Measurements from ENCODE around the gene C19orf81. TPM values are rescaled to one million over a fixed set of nuclear protein-coding genes. Genes with fewer than 3 reads are reported as not detected.

Gene C19orf81
- total RNA-seq, 4 donors from 2014 or later = not detected

GRCh38 chr19:50633973-50634372 lies 15.3 kb upstream of the C19orf81 start:
- TF ChIP-seq POLR2A (IDR thresholded peaks at IDR 0.05) = no peak
- TF ChIP-seq, protein P1, sequence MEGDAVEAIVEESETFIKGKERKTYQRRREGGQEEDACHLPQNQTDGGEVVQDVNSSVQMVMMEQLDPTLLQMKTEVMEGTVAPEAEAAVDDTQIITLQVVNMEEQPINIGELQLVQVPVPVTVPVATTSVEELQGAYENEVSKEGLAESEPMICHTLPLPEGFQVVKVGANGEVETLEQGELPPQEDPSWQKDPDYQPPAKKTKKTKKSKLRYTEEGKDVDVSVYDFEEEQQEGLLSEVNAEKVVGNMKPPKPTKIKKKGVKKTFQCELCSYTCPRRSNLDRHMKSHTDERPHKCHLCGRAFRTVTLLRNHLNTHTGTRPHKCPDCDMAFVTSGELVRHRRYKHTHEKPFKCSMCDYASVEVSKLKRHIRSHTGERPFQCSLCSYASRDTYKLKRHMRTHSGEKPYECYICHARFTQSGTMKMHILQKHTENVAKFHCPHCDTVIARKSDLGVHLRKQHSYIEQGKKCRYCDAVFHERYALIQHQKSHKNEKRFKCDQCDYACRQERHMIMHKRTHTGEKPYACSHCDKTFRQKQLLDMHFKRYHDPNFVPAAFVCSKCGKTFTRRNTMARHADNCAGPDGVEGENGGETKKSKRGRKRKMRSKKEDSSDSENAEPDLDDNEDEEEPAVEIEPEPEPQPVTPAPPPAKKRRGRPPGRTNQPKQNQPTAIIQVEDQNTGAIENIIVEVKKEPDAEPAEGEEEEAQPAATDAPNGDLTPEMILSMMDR (IDR thresholded peaks at IDR 0.05) = no peak
- TF ChIP-seq POLR2AphosphoS5 (IDR thresholded peaks at IDR 0.05) = no peak
- TF ChIP-seq EP300 (IDR thresholded peaks at IDR 0.05) = no peak
- Histone ChIP-seq H3K4me1 (peaks cover 0 to 3% (median 0%) of the 10 kb centered on the region in 3 donors), H3K27me3 (peaks cover 76% of the 10 kb centered on the region), H3K4me3 (no peak overlapping the region), H3K27ac (no peak overlapping the region), H3K9me3 (peaks cover 0 to 36% (median 0%) of the 10 kb centered on the region in 3 donors), H3K36me3 (no peaks in the 10 kb centered on the region)
- no peak for ATAC-seq
- 96 to 100% methylated on average over 2 of the region's 2 CpGs for WGBS, 2 donors (ENCODE audit: low coverage in 1 of 2)

DNA sequence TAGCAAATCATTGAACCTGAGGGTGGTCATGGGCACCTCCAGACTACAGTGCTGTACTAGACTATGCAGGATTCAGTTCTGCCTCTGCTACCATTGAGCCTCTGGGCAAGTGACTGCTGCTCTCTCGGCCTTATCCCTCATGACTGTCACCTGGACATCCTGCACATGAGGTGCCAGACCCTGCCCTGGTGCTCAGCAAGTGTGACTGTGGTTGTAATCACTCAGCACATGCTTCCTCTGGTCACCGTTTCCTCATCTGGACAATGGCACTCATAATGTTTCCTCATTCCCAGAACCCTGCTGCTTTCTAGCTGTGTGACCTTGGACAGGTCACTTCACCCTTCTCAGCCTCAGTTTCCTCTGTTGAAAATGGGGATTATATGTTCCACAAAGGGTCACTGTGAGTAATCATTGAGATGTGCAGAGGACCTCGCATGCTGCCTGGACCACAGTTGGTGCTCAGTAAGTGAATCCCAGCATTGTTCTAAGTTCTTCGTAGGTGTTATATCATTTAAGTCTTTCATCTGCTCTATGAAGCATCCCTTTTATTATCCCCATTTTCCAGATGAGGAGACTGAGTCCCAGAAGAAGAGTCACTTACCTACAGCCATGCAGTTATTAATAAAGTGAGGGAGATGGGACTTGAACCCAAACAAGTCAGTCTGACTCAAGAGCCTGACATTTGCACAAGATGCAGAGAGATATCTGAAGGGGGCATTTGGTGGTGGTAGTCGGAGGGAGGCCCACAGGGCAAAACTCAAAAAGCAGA lies 12.7 kb upstream of the C19orf81 start:
- Histone ChIP-seq H3K4me1 (peaks cover 0 to 14% (median 0%) of the 10 kb centered on the region in 3 donors), H3K27ac (no peak overlapping the region), H3K36me3 (no peaks in the 10 kb centered on the region), H3K27me3 (peaks cover 85% of the 10 kb centered on the region), H3K9me3 (peaks cover 0 to 36% (median 0%) of the 10 kb centered on the region in 3 donors), H3K4me3 (no peak overlapping the region)
- TF ChIP-seq POLR2A (IDR thresholded peaks at IDR 0.05) = no peak
- 80 to 91% methylated on average over 3 to 4 of the region's 5 CpGs for WGBS, 2 donors (ENCODE audit: low coverage in 1 of 2)
- ATAC-seq = no peak

DNA sequence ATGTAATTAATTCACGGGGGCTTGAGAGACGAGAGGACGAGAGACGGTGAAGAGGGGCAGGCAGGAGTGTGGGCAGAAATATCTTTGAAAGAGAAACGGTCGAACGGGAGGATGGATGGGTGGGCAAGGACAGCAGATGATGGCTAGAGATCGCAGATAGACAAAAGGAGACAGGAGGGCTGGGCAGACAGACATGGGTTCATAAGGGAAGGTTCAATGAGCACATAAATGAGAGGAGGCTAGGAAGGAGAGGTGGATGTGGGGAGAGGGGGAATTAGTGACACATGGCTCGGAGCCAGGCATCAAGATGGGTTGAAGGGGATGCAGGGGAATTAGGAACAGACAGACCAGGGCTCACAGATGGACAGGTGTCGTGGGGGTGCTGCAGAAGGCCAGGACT lies 10.6 kb upstream of the C19orf81 start:
- H3K36me3 ChIP-seq = no peaks in the 10 kb centered on the region
- H3K27ac ChIP-seq = no peak overlapping the region
- 35 to 45% methylated on average over 10 of the region's 10 CpGs for WGBS, 2 donors (ENCODE audit: low coverage in 1 of 2)
- peaks cover 0 to 22% (median 0%) of the 10 kb centered on the region in 3 donors for H3K9me3 ChIP-seq
- peaks cover 87% of the 10 kb centered on the region for H3K27me3 ChIP-seq
- no peak for ATAC-seq
- no peak overlapping the region for H3K4me3 ChIP-seq
- TF ChIP-seq POLR2A (IDR thresholded peaks at IDR 0.05) (no peak), POLR2AphosphoS5 (IDR thresholded peaks at IDR 0.05) (no peak), EP300 (IDR thresholded peaks at IDR 0.05) (no peak)
- TF ChIP-seq, protein P1 (IDR thresholded peaks at IDR 0.05) = no peak
- peaks cover 0 to 14% (median 0%) of the 10 kb centered on the region in 3 donors for H3K4me1 ChIP-seq

DNA sequence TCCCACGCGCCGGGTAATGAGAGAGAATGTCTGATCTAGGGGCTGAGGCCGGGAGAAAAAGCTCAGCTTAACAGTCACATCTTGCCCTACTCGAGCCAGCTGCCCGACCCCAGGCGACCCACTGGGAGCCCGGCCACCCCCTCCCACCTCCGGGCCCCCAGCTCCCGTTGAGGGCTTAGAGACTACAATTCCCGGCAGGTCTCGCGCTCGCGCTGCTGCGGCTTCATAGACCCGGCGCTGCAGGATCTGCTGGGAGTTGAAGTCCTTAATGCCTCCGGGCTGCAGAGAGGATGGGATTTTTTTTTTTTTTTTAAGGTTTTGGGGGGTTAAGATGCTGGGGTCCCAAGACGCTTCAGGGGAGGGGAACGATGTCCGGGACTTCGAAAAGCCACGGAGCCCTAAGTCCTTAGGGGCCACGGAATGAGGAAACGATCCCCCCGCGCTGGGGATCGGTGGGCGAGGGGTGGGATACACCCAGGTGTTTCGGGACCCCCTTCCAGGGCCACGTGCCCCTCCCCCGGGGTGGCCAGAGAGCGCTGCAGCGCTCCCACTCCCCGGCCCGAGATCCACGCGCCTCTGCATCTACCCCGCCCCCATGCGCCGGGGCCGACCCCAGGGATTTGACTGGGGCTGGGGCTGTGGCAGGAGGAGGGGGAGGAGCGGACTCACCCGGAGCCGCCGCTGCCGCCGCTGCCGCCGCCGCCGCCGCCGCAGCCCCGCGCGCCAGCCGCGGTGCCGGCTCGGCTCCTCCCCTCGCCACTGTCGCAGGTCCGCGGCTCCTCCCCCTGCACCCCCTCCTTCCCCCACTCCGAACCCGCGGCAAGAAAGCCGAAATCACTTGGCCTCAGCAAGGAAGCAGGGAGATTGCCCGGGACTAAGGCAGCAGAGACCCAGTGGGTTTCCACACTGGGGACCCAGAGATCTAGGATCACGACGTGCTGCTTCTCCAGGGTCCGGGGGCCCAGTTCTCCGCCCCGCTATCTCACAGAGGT lies 9.8 kb upstream of the C19orf81 start, which contains the start of gene SYT3:
Gene SYT3 (minus strand): TSS at position 761 of the 992 bp plus-strand sequence. CDS start 2,470 bp downstream, outside the sequence.
- Histone ChIP-seq H3K4me3 (peak within 1 kb of the TSS in 1 of 2 donors; percentile 60), H3K4me1 (peaks cover 0 to 14% (median 0%) of the 10 kb centered on the region in 3 donors), H3K9me3 (peaks cover 0 to 14% (median 0%) of the 10 kb centered on the region in 3 donors), H3K36me3 (no peaks in the 10 kb centered on the region), H3K27me3 (peaks cover 87% of the 10 kb centered on the region), H3K27ac (no peak within 1 kb of the TSS)
- no peak for TF ChIP-seq EP300 (IDR thresholded peaks at IDR 0.05)
- TF ChIP-seq POLR2AphosphoS5 (IDR thresholded peaks at IDR 0.05) = no peak
- TF ChIP-seq, protein P1 (IDR thresholded peaks at IDR 0.05) = no peak
- no peak for TF ChIP-seq POLR2A (IDR thresholded peaks at IDR 0.05)
- ATAC-seq = peak; percentile 67
- WGBS, 2 donors (ENCODE audit: low coverage in 1 of 2) = 0 to 10% methylated on average over 2 to 20 of the region's 76 CpGs

DNA sequence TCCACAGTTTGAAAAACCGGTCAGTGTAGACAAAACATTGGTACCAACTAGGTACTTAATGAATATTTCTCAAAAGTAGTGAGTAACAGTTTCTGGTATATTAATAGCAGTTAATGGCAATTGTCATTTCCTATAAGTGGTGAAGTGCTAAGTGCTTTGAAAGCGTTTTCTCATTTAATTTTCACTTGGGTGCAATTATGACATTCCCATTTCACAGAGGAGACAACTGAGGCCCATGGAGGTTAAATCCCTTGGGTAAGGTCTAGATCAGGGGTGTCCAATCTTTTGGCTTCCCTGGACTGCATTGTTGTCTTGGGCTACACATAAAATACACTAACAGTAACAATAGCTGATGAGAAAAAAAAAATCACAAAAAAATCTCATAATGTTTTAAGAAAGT lies 8.9 kb upstream of the C19orf81 start:
- Histone ChIP-seq H3K27me3 (peaks cover 96% of the 10 kb centered on the region), H3K4me1 (peaks cover 0 to 14% (median 0%) of the 10 kb centered on the region in 3 donors), H3K9me3 (peaks cover 0 to 5% (median 0%) of the 10 kb centered on the region in 3 donors), H3K4me3 (no peak overlapping the region), H3K36me3 (no peaks in the 10 kb centered on the region), H3K27ac (no peak overlapping the region)
- no peak for ATAC-seq
- TF ChIP-seq POLR2AphosphoS5 (IDR thresholded peaks at IDR 0.05) = no peak
- TF ChIP-seq, protein P1 (IDR thresholded peaks at IDR 0.05) = no peak
- no peak for TF ChIP-seq POLR2A (IDR thresholded peaks at IDR 0.05)
- TF ChIP-seq EP300 (IDR thresholded peaks at IDR 0.05) = no peak
- WGBS, 2 donors (ENCODE audit: low coverage in 1 of 2) = 59 to 68% methylated on average over 2 of the region's 2 CpGs

All from gastroesophageal sphincter (tissue), 4 donors.